ENCODE data around the gene ZSCAN12. TPM values are rescaled to one million over a fixed set of nuclear protein-coding genes. Genes with fewer than 3 reads are reported as not detected.
A peak's percentile ranks its signal among the peaks of the same experiment; 100 is the strongest.

Gene ZSCAN12
- total RNA-seq, 1 donor from 2014 or later, result 2.1 TPM

DNA sequence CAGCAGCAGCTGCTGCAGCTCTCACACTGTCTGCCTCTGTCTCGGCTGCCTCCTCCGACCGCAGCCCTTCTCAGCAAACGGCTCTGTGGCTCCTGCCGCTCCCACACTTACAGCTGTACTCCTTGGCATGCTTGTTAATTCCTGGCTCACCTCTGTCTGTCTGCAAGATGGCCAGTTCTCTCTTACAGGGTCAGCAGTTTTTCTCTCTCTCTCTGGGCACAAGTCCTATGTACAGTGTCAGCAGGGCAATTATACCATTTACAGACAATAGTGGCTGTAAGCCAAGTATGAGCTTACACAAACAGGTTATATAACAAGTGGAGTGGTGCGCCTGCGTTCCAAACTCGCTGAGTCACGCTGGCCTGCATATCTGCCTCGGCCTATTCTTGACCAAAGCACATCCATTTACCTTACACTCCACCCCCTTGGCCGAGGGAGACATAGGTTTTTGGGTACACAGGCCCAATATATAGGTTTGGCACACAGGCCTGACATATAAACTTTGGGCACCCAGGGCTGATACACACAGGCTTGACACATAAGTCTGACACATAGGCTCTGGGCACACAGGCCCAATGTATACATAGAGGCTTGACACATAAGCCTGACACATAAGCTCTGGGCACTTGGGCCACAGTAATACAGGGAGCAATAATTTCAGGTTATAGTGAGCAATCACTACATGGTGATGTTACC is 45.4 kb downstream of the ZSCAN12 start:
- DNase-seq (ENCODE audit: low read depth in 2 of 2), result peak; percentile 75 to 90

- no peak for DNase-seq (ENCODE audit: low read depth in 2 of 2)
These were observed 46.2 kb downstream of the ZSCAN12 start for GRCh38 chr6:28353356-28353755.

DNA sequence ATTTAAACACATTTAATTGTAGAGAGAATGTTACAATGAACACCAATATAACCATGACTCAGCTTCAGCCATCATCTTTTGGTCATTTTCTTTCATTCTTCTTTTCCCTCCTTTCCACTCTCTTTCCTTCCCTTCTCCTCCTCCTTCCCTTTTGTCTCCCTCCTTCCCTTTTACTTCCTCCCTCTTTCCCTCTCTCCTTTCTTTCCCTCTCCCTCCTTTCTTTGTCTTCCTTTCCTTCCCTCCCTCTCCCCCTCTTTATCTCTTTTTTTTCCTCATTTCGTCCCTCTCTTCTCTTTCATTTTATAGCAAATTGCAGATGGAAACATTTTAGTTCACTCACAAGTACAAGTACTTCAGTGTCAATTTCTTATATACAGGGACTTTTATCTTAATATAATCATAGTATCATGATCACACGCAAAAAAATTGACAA is 48.0 kb downstream of the ZSCAN12 start:
- no peak for DNase-seq (ENCODE audit: low read depth in 2 of 2)

DNA sequence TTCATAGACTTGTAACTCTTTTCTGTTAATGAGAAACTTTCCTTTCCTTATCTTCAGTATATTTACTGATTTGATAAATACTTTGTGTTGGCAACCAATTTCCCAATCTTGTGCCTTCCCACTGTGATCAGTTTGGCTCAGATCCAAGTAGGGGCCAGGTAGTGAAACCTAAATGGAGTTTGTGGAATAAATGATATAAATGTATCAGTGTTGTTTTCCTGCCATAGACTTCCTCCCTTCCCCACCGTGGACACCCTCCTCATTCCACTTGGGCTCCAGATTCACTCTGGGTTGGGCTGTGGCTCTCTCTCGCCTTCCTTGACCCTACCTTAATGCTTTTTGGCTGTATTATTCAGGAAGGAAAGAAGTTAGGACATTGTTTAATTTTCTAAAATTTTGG is 48.5 kb downstream of the ZSCAN12 start:
- no peak for DNase-seq (ENCODE audit: low read depth in 2 of 2)

GRCh38 chr6:28349892-28350737 is 49.4 kb downstream of the ZSCAN12 start, which contains the start of gene ZKSCAN3:
ZKSCAN3 (plus strand) TSS chr6:28349947; CDS start chr6:28359587, 9,640 bp downstream.
- DNase-seq (ENCODE audit: low read depth in 2 of 2), result peak; percentile 65 to 84

DNA sequence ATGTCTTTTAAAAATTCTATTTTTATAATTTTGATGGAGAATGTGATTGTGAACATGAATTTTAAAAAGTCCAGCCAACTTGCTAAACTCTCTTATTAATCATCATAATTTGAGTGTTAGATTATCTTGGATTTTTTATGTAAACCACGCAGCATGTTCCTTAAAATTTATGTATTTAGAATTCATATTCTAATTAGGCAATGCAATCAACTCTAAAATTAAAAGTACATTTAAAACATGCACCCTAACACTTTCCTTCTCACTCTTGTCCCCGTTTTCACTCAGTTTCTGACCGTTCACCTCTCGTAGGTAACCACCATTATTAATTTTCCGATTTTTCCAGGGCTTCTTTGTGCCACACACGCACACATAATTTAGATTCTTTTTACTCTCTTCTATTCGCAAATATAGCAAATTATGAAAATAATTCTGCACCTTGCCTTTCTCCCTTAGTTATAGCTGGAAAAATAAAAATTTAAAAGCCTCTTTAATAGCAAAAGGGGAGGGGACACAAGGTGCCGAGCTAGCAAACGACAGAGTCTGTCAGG is 50.1 kb downstream of the ZSCAN12 start:
- no peak for DNase-seq (ENCODE audit: low read depth in 2 of 2)

DNA sequence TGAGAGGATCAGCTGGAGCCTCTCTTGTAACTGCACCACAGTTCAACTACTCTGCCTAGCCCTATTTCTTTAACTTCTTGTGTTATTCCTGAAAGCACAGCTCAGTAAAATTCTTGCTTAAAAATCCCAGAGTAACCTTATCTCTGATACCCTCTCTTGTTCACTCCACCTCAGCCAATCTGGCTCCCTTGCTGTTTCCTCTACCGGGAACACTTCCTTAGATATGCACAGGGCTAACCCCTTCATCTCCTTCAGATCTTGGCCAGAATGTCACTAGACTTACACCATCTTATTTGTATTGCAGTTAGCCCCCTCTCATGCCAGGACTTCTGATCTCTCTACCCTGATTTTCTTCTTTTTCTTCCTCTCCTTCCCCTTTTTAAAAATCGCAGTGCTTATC is 52.4 kb downstream of the ZSCAN12 start:
- no peak for DNase-seq (ENCODE audit: low read depth in 2 of 2)

- no peak for DNase-seq (ENCODE audit: low read depth in 2 of 2)
These were observed 54.3 kb downstream of the ZSCAN12 start for GRCh38 chr6:28345201-28345600.

GRCh38 chr6:28343898-28344677 is 55.5 kb downstream of the ZSCAN12 start:
- no peak for DNase-seq (ENCODE audit: low read depth in 2 of 2)

- DNase-seq (ENCODE audit: low read depth in 2 of 2), result no peak
These were observed 59.0 kb downstream of the ZSCAN12 start for GRCh38 chr6:28340310-28341095.

- no peak for DNase-seq (ENCODE audit: low read depth in 2 of 2)
These were observed 62.4 kb downstream of the ZSCAN12 start for GRCh38 chr6:28337121-28337520.

- DNase-seq (ENCODE audit: low read depth in 2 of 2), result peak; percentile 59 to 77
These were observed 63.0 kb downstream of the ZSCAN12 start for GRCh38 chr6:28336284-28337120.

- peak; percentile 98 to 99 for DNase-seq (ENCODE audit: low read depth in 2 of 2)
These were observed 63.8 kb downstream of the ZSCAN12 start, which contains the start of gene ZSCAN31 for GRCh38 chr6:28335564-28336283. ZSCAN31 (minus strand) TSS chr6:28336148; CDS start chr6:28329683, 6,465 bp downstream.

DNA sequence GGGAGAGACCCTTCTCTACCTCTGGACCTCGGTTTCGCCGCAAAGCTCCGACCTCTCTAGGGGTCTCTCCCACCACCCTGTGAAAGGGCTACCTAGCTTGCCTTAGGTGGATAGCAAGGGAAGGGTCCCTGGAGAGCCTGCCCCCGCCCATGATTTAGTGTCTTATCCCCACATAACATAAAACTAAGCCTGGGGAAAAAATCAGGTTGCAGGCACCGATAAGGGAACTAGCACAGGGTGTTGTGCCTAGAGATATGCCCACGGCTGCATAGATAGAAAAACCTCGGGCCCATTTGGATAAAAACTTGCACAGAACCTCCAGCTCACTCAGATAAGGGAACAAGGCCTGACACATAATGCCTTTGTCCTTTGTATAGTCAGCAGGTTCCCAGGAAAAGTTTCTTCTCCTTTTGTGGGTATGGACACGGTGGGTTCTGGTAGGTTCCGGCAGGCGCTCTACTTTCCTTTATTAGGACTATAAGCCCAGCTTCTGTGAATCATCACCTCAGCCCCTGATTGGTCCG is 64.4 kb downstream of the ZSCAN12 start:
- DNase-seq (ENCODE audit: low read depth in 2 of 2), result no peak

DNA sequence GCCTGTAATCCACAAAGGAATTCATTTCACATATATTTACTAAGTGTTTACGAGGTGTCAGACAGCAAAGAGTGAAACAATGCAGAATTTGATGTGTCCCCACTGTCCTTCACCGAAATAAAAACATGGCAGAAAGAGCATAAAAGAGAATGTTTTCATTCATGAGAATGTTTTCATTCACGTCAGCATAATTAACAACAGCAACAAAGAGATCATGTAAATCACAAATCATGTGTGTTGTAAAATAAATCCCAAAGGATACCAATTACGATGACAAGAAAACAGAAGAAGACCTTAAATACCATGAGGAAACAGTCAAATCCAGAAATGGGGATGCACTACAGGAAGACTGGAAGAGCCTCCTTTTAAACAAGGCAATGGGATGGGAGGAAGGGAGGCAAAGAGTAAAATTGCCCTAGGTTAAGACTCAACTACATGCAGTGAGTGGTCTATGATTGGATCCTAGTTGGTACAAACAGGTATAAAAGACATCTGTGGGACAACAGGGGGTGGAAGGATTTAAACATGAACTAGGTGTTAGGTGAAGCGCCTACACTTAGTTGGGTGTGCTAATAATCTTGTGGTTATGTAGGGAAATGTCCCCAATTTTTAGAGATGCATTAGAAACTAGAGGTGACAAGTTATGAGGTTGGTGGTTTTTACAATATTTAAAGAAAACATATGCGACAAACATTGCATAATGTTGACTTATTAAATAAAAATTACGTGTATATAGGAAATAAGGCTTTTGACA is 65.1 kb downstream of the ZSCAN12 start:
- no peak for DNase-seq (ENCODE audit: low read depth in 2 of 2)

DNA sequence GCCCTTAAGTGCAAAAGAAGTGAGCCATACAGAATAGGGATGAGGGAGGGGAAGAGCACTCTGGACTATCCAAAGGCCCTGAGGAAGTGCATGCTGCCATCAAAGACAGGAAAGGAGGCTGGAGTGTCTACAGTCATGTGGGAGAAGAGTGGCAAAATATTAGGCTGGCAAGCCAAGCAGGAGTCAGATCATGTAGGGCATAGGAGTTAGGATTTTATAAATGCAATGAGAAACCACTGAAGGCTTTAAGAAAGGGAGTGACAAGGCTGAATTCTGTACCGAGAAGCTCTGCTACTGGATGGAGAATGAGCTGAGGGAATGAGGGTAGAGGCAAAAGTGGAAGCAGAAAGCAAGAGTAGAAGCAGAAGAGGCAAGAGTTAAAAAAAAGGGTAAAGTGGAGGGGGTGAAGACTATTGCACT is 65.9 kb downstream of the ZSCAN12 start:
- DNase-seq (ENCODE audit: low read depth in 2 of 2), result no peak

DNA sequence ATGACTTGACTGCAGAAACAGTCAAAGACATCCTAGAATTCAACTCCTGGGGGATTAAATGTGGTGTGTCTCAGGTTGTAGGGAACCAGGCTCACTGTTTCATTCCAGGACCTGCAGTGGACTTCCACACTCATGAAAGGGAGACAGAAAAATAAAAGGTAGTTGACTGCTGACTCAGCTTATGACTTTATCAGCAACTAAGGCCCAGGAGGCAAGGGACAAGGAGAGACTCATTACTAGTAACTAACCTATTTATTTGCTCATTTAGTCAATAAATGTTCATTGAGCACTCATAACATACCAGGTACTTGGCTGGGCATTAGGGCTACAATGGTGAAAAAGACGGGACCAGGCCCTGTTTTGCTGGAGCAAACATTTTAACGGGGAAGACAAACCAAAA is 66.5 kb downstream of the ZSCAN12 start:
- no peak for DNase-seq (ENCODE audit: low read depth in 2 of 2)

GRCh38 chr6:28330041-28330440 is 69.5 kb downstream of the ZSCAN12 start:
- DNase-seq (ENCODE audit: low read depth in 2 of 2), result no peak

Measured in dermis microvascular lymphatic vessel endothelial cell (primary cell).